GM18505 (cell line): Measurements from ENCODE around the gene NPDC1.

Source experiments
- ATAC-seq: cut with Tn5 transposase; IDR thresholded peaks from one replicate; pipeline ENCODE4 v1.9.1; 2021; ENCODE audit not compliant: unreplicated experiment
- POLR2A ChIP-seq: IDR thresholded peaks from 4 replicates; pipeline ENCODE4 v1.6.1; 2011; ENCODE audit warnings: borderline replicate concordance; ENCODE audit not compliant: insufficient read depth, insufficient read length; ENCODE audit errors: extremely low read depth

The NPDC1 gene

DNA sequence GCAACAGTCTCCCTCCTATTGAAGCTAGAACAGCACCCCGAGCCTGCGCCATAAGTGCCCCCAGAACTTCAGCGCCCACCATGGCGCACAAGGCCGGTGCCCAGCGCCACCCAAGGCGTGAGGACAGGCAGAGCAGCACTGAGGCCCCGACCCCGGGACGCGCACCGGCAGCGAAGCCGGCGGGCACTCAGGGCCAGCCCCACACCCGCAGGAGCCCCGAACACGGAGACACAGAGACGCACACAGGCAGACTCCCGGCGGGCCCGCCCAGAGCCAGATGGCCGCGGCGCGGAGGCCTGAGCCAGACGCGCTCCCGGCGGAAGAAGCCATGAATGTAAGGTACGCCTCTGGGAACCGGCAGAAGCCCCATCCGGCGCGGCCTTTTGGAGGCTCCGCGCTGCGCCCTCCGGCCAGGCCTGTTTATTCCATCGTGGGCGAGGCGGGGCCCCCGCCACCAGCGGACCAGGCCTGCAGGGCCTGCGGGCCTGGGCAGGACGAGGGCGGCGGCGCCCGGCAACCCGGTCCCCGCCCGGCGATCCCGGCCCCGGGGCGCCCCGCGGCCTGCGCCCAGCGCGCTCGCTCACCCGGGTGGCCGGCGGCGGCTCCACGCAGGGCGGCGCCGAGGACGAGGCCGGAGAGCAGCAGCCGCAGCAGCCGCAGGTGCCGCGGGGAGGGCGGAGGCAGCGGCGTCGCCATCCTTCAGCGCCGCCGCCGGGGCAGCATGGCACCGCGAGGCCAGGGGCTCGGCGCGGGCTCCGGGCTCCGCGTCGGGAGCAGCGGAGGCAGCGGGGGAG, 486 bp downstream of the NPDC1 start:
- ATAC-seq: no peak
- no peak for TF ChIP-seq POLR2A

- TF ChIP-seq POLR2A: no peak
- ATAC-seq: no peak
These were observed 1.3 kb downstream of the NPDC1 start for GRCh38 chr9:137044502-137045177.

GRCh38 chr9:137044037-137044436, 1.9 kb downstream of the NPDC1 start:
- no peak for ATAC-seq
- no peak for TF ChIP-seq POLR2A

- TF ChIP-seq POLR2A: no peak
- ATAC-seq: no peak
These were observed 2.9 kb downstream of the NPDC1 start for GRCh38 chr9:137042751-137043727.

GRCh38 chr9:137041124-137041523, 4.9 kb downstream of the NPDC1 start:
- ATAC-seq: no peak
- no peak for TF ChIP-seq POLR2A

DNA sequence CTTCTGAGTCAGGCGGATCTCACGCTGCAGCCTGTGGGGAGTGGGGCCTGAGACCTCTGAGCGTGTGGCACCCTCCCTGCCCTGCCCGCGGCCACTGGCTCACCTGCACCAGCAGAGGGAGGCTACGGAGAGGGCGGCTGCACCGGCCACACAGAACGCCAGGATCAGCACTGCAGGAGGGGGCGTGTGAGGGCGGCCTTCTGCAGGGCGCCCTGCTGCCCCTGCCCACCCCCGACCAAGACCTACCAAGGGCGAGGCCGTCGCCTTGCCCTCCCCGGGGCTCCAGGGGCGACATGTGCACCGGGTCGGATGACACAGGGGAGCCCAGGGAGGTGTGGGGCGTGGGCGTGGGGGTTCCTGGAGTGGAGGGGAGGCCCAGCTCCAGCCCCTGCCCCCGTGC, 5.4 kb downstream of the NPDC1 start:
- no peak for TF ChIP-seq POLR2A
- ATAC-seq: no peak

- TF ChIP-seq POLR2A: no peak
- ATAC-seq: no peak
These were observed 6.2 kb downstream of the NPDC1 start for GRCh38 chr9:137039611-137040366.

GRCh38 chr9:137038916-137039315, 7.1 kb downstream of the NPDC1 start:
- TF ChIP-seq POLR2A: no peak
- ATAC-seq: no peak

- ATAC-seq: no peak
- no peak for TF ChIP-seq POLR2A
These were observed 8.5 kb downstream of the NPDC1 start for GRCh38 chr9:137037483-137037882.

GRCh38 chr9:137037035-137037434, 8.9 kb downstream of the NPDC1 start:
- ATAC-seq: no peak
- no peak for TF ChIP-seq POLR2A

GRCh38 chr9:137035937-137036336, 10.0 kb downstream of the NPDC1 start:
- ATAC-seq: no peak
- no peak for TF ChIP-seq POLR2A

DNA sequence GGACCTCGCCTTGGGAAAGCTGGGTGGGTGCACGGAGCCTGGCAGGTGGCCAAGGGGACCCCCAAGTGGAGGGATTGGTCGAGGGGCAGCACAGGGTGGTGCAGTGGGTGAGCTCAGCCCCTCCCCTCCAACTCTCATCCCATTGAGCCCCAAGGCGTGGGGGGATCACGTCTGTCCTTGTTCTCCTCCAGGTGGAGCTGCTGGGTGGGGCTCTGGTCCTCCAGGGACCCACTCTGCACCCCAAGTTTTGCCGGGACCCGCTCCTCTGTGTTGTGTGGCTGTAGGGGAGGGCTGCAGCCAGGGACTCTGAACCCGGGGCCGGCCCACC, 10.5 kb downstream of the NPDC1 start:
- no peak for ATAC-seq

More for the DNA sequence above, 10.5 kb downstream of the NPDC1 start:
- no peak for TF ChIP-seq POLR2A
